GM21786 (cell line): ENCODE results near the gene AEBP1.
A peak's percentile ranks its signal among the peaks of the same experiment; 100 is the strongest.

Source experiments
- ATAC-seq: cut with Tn5 transposase; IDR thresholded peaks from one replicate; pipeline ENCODE4 v1.9.1; 2021; ENCODE audit not compliant: unreplicated experiment

Gene AEBP1

GRCh38 chr7:44066494-44067063 lies 37.6 kb upstream of the AEBP1 start:
- no peak for ATAC-seq

GRCh38 chr7:44067064-44067951 lies 36.8 kb upstream of the AEBP1 start:
- no peak for ATAC-seq

GRCh38 chr7:44068054-44068453 lies 36.1 kb upstream of the AEBP1 start:
- ATAC-seq = no peak

GRCh38 chr7:44071726-44072363 lies 32.3 kb upstream of the AEBP1 start:
- no peak for ATAC-seq

- no peak for ATAC-seq
These were observed 31.5 kb upstream of the AEBP1 start for GRCh38 chr7:44072364-44073231.

GRCh38 chr7:44073664-44074348 lies 30.3 kb upstream of the AEBP1 start:
- no peak for ATAC-seq

- no peak for ATAC-seq
These were observed 29.8 kb upstream of the AEBP1 start for GRCh38 chr7:44074349-44074695.

- no peak for ATAC-seq
These were observed 28.7 kb upstream of the AEBP1 start for GRCh38 chr7:44075296-44076075.

GRCh38 chr7:44076101-44076895 lies 27.8 kb upstream of the AEBP1 start:
- ATAC-seq = no peak

- ATAC-seq = no peak
These were observed 27.1 kb upstream of the AEBP1 start for GRCh38 chr7:44077061-44077460.

GRCh38 chr7:44077681-44078091 lies 26.5 kb upstream of the AEBP1 start:
- ATAC-seq = no peak

GRCh38 chr7:44078521-44078920 lies 25.6 kb upstream of the AEBP1 start:
- ATAC-seq = no peak

- ATAC-seq = no peak
These were observed 24.7 kb upstream of the AEBP1 start for GRCh38 chr7:44079331-44080021.

- ATAC-seq = no peak
These were observed 24.0 kb upstream of the AEBP1 start for GRCh38 chr7:44080118-44080517.

- ATAC-seq = no peak
These were observed 23.4 kb upstream of the AEBP1 start for GRCh38 chr7:44080686-44081265.

GRCh38 chr7:44081266-44081748 lies 22.8 kb upstream of the AEBP1 start:
- ATAC-seq = no peak

GRCh38 chr7:44082541-44083207 lies 21.5 kb upstream of the AEBP1 start:
- ATAC-seq = peak; percentile 94
